Endothelial cell of umbilical vein (primary cell): ENCODE measurements around the gene ALPL. TPM values are rescaled to one million over a fixed set of nuclear protein-coding genes. Genes with fewer than 3 reads are reported as not detected.

Experiments used
- BruUV-seq: library from RNA; stranded (reverse); fragments of 400-500 nt; replicated peaks from 2 replicates; lab custom pipeline; 2021; lab: Mats Ljungman, UMichigan
- CTCF ChIA-PET: fragments of 300-600, 350-600 bp; sonication (Branson Sonifier 250); formaldehyde crosslinking; loops from one replicate; lab custom pipeline; 2021; ENCODE audit warnings: antibody characterized with exemption, inconsistent platforms; lab: Charles Lee
- POLR2A ChIA-PET: fragments of 300-600, 350-600 bp; sonication (Branson Sonifier 250); formaldehyde crosslinking; loops from one replicate; lab custom pipeline; 2021; ENCODE audit warnings: antibody characterized with exemption, inconsistent platforms; lab: Charles Lee
- DNase-seq: peaks from one replicate; pipeline ENCODE4 v3.0.0-alpha.2; 2011; ENCODE audit warnings: low read depth, low spot score
- FAIRE-seq: peaks from 2 replicates; lab custom pipeline; 2011; peaks lifted over from hg19 to GRCh38; lab: Jason Lieb, UNC
- H2AFZ ChIP-seq: 2 replicates; pipeline ENCODE4 v1.6.0; 2012; ENCODE audit warnings: low read depth, low read length, control low read depth, inconsistent platforms
- H3K27ac ChIP-seq: 2 replicates; pipeline ENCODE4 v1.5.1; 2011; ENCODE audit warnings: low read depth, mild to moderate bottlenecking, control low read depth, low read length, moderate library complexity; ENCODE audit not compliant: insufficient read depth
- H3K27me3 ChIP-seq, 2 experiments: 2 replicates each; pipeline versions ENCODE4 v1.6.0 to v1.6.1; 2011; ENCODE audit warnings: low read length in 2 of 2, mixed read lengths in 1 of 2; ENCODE audit not compliant: control insufficient read depth in 2 of 2, insufficient read depth in 2 of 2
- H3K36me3 ChIP-seq, 2 experiments: 2 replicates in 1 of 2; 3 replicates in 1 of 2; pipeline ENCODE4 v1.5.1; 2011; ENCODE audit warnings: low read length in 2 of 2, mild to moderate bottlenecking in 1 of 2, moderate library complexity in 1 of 2; ENCODE audit not compliant: control insufficient read depth in 2 of 2, insufficient read depth in 2 of 2; ENCODE audit errors: extremely low read depth in 1 of 2
- H3K4me1 ChIP-seq: 3 replicates; pipeline ENCODE4 v1.5.1; 2011; ENCODE audit warnings: mild to moderate bottlenecking, low read length; ENCODE audit not compliant: control insufficient read depth, insufficient read depth; ENCODE audit errors: extremely low read depth
- H3K4me2 ChIP-seq: 2 replicates; pipeline ENCODE4 v1.6.1; 2011; ENCODE audit warnings: low read length, control low read depth, mixed read lengths; ENCODE audit not compliant: insufficient read depth
- H3K4me3 ChIP-seq, 3 experiments: fragments of 200-600 bp in 1 of 3; sonication (generic), shearing (Covaris generic) in 1 of 3; replicated peaks in 1 of 3; 2 replicates each; pipeline ENCODE4 v1.5.1; 2011 to 2016; ENCODE audit warnings: control low read depth in 3 of 3, low read length in 3 of 3, mild to moderate bottlenecking in 2 of 3, inconsistent platforms in 1 of 3, low read depth in 1 of 3, moderate library complexity in 1 of 3; ENCODE audit not compliant: insufficient read depth in 1 of 3
- H3K79me2 ChIP-seq: 2 replicates; pipeline ENCODE4 v1.6.0; 2012; ENCODE audit warnings: low read length, inconsistent platforms; ENCODE audit not compliant: control insufficient read depth, insufficient read depth
- H3K9ac ChIP-seq: replicated peaks from 2 replicates; pipeline ENCODE3; 2011; ENCODE audit warnings: low read length, control low read depth; ENCODE audit not compliant: insufficient read depth; ENCODE audit errors: extremely low read depth
- H3K9me1 ChIP-seq: replicated peaks from 3 replicates; pipeline ENCODE4 v1.6.0; 2011; ENCODE audit warnings: mild to moderate bottlenecking, low read length; ENCODE audit not compliant: control insufficient read depth, insufficient read depth; ENCODE audit errors: extremely low read depth
- H3K9me3 ChIP-seq: replicated peaks from 2 replicates; pipeline ENCODE4 v1.5.1; 2012; ENCODE audit warnings: low read length, inconsistent platforms; ENCODE audit not compliant: control insufficient read depth, insufficient read depth
- H4K20me1 ChIP-seq: replicated peaks from 2 replicates; pipeline ENCODE3; 2011; ENCODE audit warnings: mild to moderate bottlenecking, low read length; ENCODE audit not compliant: control insufficient read depth, insufficient read depth; ENCODE audit errors: extremely low read depth
- CTCF ChIP-seq, 2 donors: IDR thresholded peaks; 1 replicate in 1 of 2; 2 replicates in 1 of 2; pipeline ENCODE4 v1.5.1; 2011; ENCODE audit warnings: low read length in 2 of 2, mild to moderate bottlenecking in 2 of 2, moderate library complexity in 2 of 2, control low read depth in 1 of 2, inconsistent platforms in 1 of 2, low read depth in 1 of 2; ENCODE audit not compliant: insufficient read depth in 1 of 2; ENCODE audit errors: extremely low read depth in 1 of 2
- EZH2 ChIP-seq: IDR thresholded peaks from 2 replicates; pipeline ENCODE4 v1.6.1; 2012; ENCODE audit warnings: borderline replicate concordance, low read depth, mild to moderate bottlenecking, moderate library complexity, low read length, inconsistent platforms; ENCODE audit not compliant: severe bottlenecking
- FOS ChIP-seq: IDR thresholded peaks from 2 replicates; pipeline ENCODE4 v1.6.1; 2011; ENCODE audit warnings: mild to moderate bottlenecking, low read length, moderate library complexity, borderline replicate concordance; ENCODE audit not compliant: insufficient read depth
- GATA2 ChIP-seq: IDR thresholded peaks from 2 replicates; pipeline ENCODE4 v1.7.0; 2011; ENCODE audit warnings: low read depth, mild to moderate bottlenecking, moderate library complexity, mixed read lengths, low read length; ENCODE audit not compliant: insufficient read length, insufficient read depth
- JUN ChIP-seq: IDR thresholded peaks from 2 replicates; pipeline ENCODE4 v1.6.1; 2011; ENCODE audit warnings: borderline replicate concordance, low read depth; ENCODE audit not compliant: insufficient read length, insufficient read depth
- MAX ChIP-seq: IDR thresholded peaks from 2 replicates; pipeline ENCODE4 v1.6.1; 2011; ENCODE audit not compliant: insufficient read depth, insufficient read length
- MYC ChIP-seq: IDR thresholded peaks from one replicate; pipeline ENCODE4 v1.6.1; 2011; ENCODE audit warnings: mild to moderate bottlenecking, low read depth, low read length
- POLR2A ChIP-seq: IDR thresholded peaks from 2 replicates; pipeline ENCODE4 v1.6.1; 2012; ENCODE audit warnings: low read depth, mild to moderate bottlenecking, control low read depth, low read length
- POLR2AphosphoS5 ChIP-seq: IDR thresholded peaks from 2 replicates; pipeline ENCODE4 v1.6.1; 2012; ENCODE audit warnings: low read depth, mild to moderate bottlenecking, control low read depth, low read length, moderate library complexity; ENCODE audit not compliant: insufficient read depth
- dilution Hi-C: fragments of 300-500 bp; cut with MboI; formaldehyde crosslinking; loops from one replicate; pipeline ENCODE4 v1.15.0; 2019; ENCODE audit warnings: low sequenced_read_pairs; ENCODE audit not compliant: extremely low pct_ligation_motif_present
- intact Hi-C: fragments of 100-400 bp; cut with micrococcal nuclease; formaldehyde crosslinking; loops from one replicate; pipeline ENCODE4 v1.10.0; 2022
- polyA plus RNA-seq, 4 experiments: library from polyadenylated mRNA; depleted of rRNA in 3 of 4; stranded (reverse) in 3 of 4; unstranded in 1 of 4; fragments of >200 nt; gene quantifications; 2 replicates each; pipeline versions ENCODE4 v1.2.1 to v1.2.3, GENCODE V29; 2011 to 2012; ENCODE audit warnings: missing spikeins in 1 of 4
- total RNA-seq: library from RNA; stranded (reverse); gene quantifications from 2 replicates; pipeline ENCODE4 v1.2.3, GENCODE V29; 2021

ALPL gene
- total and polyA plus RNA-seq, 2 donors (not counting 3 experiments of a cell fraction or from before 2014, with no cell fraction given) = 0.38 to 0.92 TPM

GRCh38 chr1:21517161-21517589 is 8.0 kb downstream of the ALPL start:
- no peaks in the 10 kb centered on the region for H3K79me2 ChIP-seq
- H2AFZ ChIP-seq = no peak overlapping the region
- TF ChIP-seq MYC (no peak), MAX (no peak), JUN (no peak), POLR2AphosphoS5 (no peak), FOS (no peak), EZH2 (no peak), POLR2A (no peak), CTCF (IDR thresholded peaks at IDR 0.05; ENCODE audit: extremely low read depth in 1 of 2, insufficient read depth in 1 of 2, low read depth in 1 of 2, low read length in 2 of 2) (no peak), GATA2 (no peak)
- no peak overlapping the region for H3K9ac ChIP-seq
- no peaks in the 10 kb centered on the region for H3K9me1 ChIP-seq
- H3K4me1 ChIP-seq = no peaks in the 10 kb centered on the region
- POLR2A ChIA-PET = no interaction called here
- no peak overlapping the region for H3K4me2 ChIP-seq
- H3K27ac ChIP-seq = no peak overlapping the region
- H3K9me3 ChIP-seq = no peaks in the 10 kb centered on the region
- H3K4me3 ChIP-seq = no peak overlapping the region
- dilution Hi-C loops = no loop called here
- FAIRE-seq (no peak), DNase-seq (no peak)
- H3K36me3 ChIP-seq = no peaks in the 10 kb centered on the region
- no TSS peak for BruUV-seq
- no peaks in the 10 kb centered on the region for H4K20me1 ChIP-seq
- H3K27me3 ChIP-seq = peaks cover 6 to 13% of the 10 kb centered on the region in 2 experiments
- CTCF ChIA-PET = interaction anchor here (1.1 to 1.9 kb wide), 2 partner anchors 9 to 142 kb away, joined by 3 to 13 read pairs; partner anchors contain the start of gene ALPL
- intact Hi-C loops = no loop called here
